Mesenchymal stem cell (in vitro differentiated cells and primary cell): ENCODE data around the gene ZBTB47.

ENCODE experiments used
- DNase-seq: peaks from one replicate; pipeline ENCODE4 v3.0.0-alpha.2; 2013
- H2AFZ ChIP-seq: one replicate; pipeline ENCODE4 v1.6.1; 2013; ENCODE audit warnings: low read depth, mild to moderate bottlenecking, control low read depth, inconsistent platforms, low read length, moderate library complexity
- H2AK5ac ChIP-seq: 2 replicates; pipeline ENCODE4 v1.6.1; 2013; ENCODE audit warnings: low read length, moderate library complexity, mild to moderate bottlenecking, inconsistent platforms; ENCODE audit not compliant: severe bottlenecking
- H2BK120ac ChIP-seq: one replicate; pipeline ENCODE4 v1.6.1; 2013; ENCODE audit warnings: low read depth, mild to moderate bottlenecking, inconsistent platforms, low read length, moderate library complexity
- H2BK12ac ChIP-seq, 2 experiments: one replicate each; pipeline ENCODE4 v1.6.1; 2013; ENCODE audit warnings: inconsistent platforms in 2 of 2, low read length in 2 of 2, mild to moderate bottlenecking in 2 of 2, moderate library complexity in 2 of 2, control low read depth in 1 of 2
- H2BK15ac ChIP-seq: one replicate; pipeline ENCODE4 v1.6.1; 2013; ENCODE audit warnings: mild to moderate bottlenecking, low read depth, inconsistent platforms; ENCODE audit not compliant: poor library complexity, severe bottlenecking
- H2BK5ac ChIP-seq: 2 replicates; pipeline ENCODE4 v1.6.1; 2013; ENCODE audit warnings: low read depth, mild to moderate bottlenecking, low read length, control low read depth, inconsistent platforms; ENCODE audit not compliant: poor library complexity, severe bottlenecking
- H3K14ac ChIP-seq, 2 experiments: one replicate each; pipeline ENCODE4 v1.6.1; 2013; ENCODE audit warnings: inconsistent platforms in 2 of 2, low read length in 2 of 2, control low read depth in 1 of 2, mild to moderate bottlenecking in 1 of 2, moderate library complexity in 1 of 2
- H3K18ac ChIP-seq, 2 experiments: one replicate each; pipeline ENCODE4 v1.6.1; 2013; ENCODE audit warnings: inconsistent platforms in 2 of 2, low read length in 2 of 2, control low read depth in 1 of 2, low read depth in 1 of 2, mild to moderate bottlenecking in 1 of 2
- H3K23ac ChIP-seq, 2 experiments: one replicate each; pipeline ENCODE4 v1.6.1; 2013; ENCODE audit warnings: inconsistent platforms in 2 of 2, low read length in 2 of 2, mild to moderate bottlenecking in 2 of 2, moderate library complexity in 2 of 2, control low read depth in 1 of 2
- H3K27ac ChIP-seq: 2 replicates; pipeline ENCODE4 v1.5.1; 2013; ENCODE audit warnings: mild to moderate bottlenecking, moderate library complexity, low read length, control low read depth, inconsistent platforms; ENCODE audit not compliant: poor library complexity, severe bottlenecking
- H3K27me3 ChIP-seq, 2 experiments: 2 replicates each; pipeline versions ENCODE4 v1.6.1 to v1.7.0; 2013; ENCODE audit warnings: low read length in 2 of 2, mild to moderate bottlenecking in 2 of 2, moderate library complexity in 2 of 2, control low read depth in 1 of 2, inconsistent platforms in 1 of 2; ENCODE audit not compliant: control insufficient read depth in 1 of 2, insufficient read depth in 1 of 2
- H3K36me3 ChIP-seq, 2 experiments: 2 replicates each; pipeline versions ENCODE4 v1.6.1 to v1.7.0; 2013; ENCODE audit warnings: low read length in 2 of 2, control low read depth in 1 of 2, inconsistent platforms in 1 of 2, low read depth in 1 of 2, mild to moderate bottlenecking in 1 of 2; ENCODE audit not compliant: insufficient read depth in 2 of 2, control insufficient read depth in 1 of 2
- H3K4ac ChIP-seq, 2 experiments: one replicate each; pipeline ENCODE4 v1.6.1; 2013; ENCODE audit warnings: inconsistent platforms in 2 of 2, low read length in 2 of 2, mild to moderate bottlenecking in 2 of 2, moderate library complexity in 2 of 2, control low read depth in 1 of 2, low read depth in 1 of 2
- H3K4me1 ChIP-seq: 2 replicates; pipeline ENCODE4 v1.6.1; 2013; ENCODE audit warnings: low read depth, low read length, control low read depth; ENCODE audit not compliant: control insufficient read depth, insufficient read depth
- H3K4me2 ChIP-seq: 2 replicates; pipeline ENCODE4 v1.6.1; 2013; ENCODE audit warnings: low read length, mild to moderate bottlenecking, inconsistent platforms; ENCODE audit not compliant: poor library complexity, severe bottlenecking
- H3K4me3 ChIP-seq, 2 experiments: 2 replicates each; pipeline versions ENCODE4 v1.5.1 to v1.7.0; 2013; ENCODE audit warnings: low read length in 2 of 2, mild to moderate bottlenecking in 2 of 2, control low read depth in 1 of 2, low read depth in 1 of 2; ENCODE audit not compliant: insufficient read depth in 1 of 2
- H3K79me1 ChIP-seq: replicated peaks from 2 replicates; pipeline ENCODE4 v1.6.1; 2013; ENCODE audit warnings: mild to moderate bottlenecking, control low read depth, low read length, inconsistent platforms; ENCODE audit not compliant: poor library complexity, severe bottlenecking
- H3K9ac ChIP-seq: 2 replicates; pipeline ENCODE4 v1.7.0; 2013; ENCODE audit warnings: mild to moderate bottlenecking, low read length, moderate library complexity
- H3K9me3 ChIP-seq: 2 replicates; pipeline ENCODE4 v1.7.0; 2013; ENCODE audit warnings: mild to moderate bottlenecking, low read length; ENCODE audit not compliant: control insufficient read depth
- H4K8ac ChIP-seq: one replicate; pipeline ENCODE4 v1.6.1; 2013; ENCODE audit warnings: inconsistent platforms, mild to moderate bottlenecking, low read length, moderate library complexity
- H4K91ac ChIP-seq: one replicate; pipeline ENCODE4 v1.6.1; 2013; ENCODE audit warnings: mild to moderate bottlenecking, low read length, inconsistent platforms
- WGBS: methylation state at CpG from one replicate; pipeline ENCODE4 v1.1.7; 2013; ENCODE audit warnings: mixed read lengths; 5-methylcytosine and 5-hydroxymethylcytosine counted together

ZBTB47 gene

GRCh38 chr3:42698216-42698910 lies 44.9 kb downstream of the ZBTB47 start:
- Histone ChIP-seq H3K23ac (no peak overlapping the region), H2AK5ac (no peak overlapping the region), H3K4ac (no peak overlapping the region), H3K18ac (no peak overlapping the region), H3K36me3 (no peaks in the 10 kb centered on the region), H3K9me3 (no peaks in the 10 kb centered on the region), H2BK120ac (no peak overlapping the region), H2AFZ (no peak overlapping the region), H3K79me1 (no peaks in the 10 kb centered on the region), H3K27me3 (peaks cover 28 to 73% of the 10 kb centered on the region in 2 experiments), H4K91ac (no peak overlapping the region), H3K4me3 (no peak overlapping the region), H2BK15ac (no peak overlapping the region), H3K4me2 (no peak overlapping the region), H2BK5ac (no peak overlapping the region), H3K14ac (no peak overlapping the region), H3K9ac (no peak overlapping the region), H3K4me1 (peaks cover 5% of the 10 kb centered on the region), H3K27ac (no peak overlapping the region), H2BK12ac (no peak overlapping the region), H4K8ac (no peak overlapping the region)
- no peak for DNase-seq
- 82% methylated on average over 7 of the region's 7 CpGs for WGBS

GRCh38 chr3:42698911-42699230 lies 45.4 kb downstream of the ZBTB47 start:
- Histone ChIP-seq H3K23ac (no peak overlapping the region), H3K9ac (no peak overlapping the region), H2AK5ac (no peak overlapping the region), H2AFZ (no peak overlapping the region), H3K79me1 (no peaks in the 10 kb centered on the region), H4K8ac (no peak overlapping the region), H2BK15ac (no peak overlapping the region), H2BK12ac (no peak overlapping the region), H3K4me1 (peaks cover 5% of the 10 kb centered on the region), H2BK120ac (no peak overlapping the region), H4K91ac (no peak overlapping the region), H3K4ac (no peak overlapping the region), H3K27ac (no peak overlapping the region), H3K36me3 (no peaks in the 10 kb centered on the region), H3K4me3 (no peak overlapping the region), H3K4me2 (no peak overlapping the region), H3K9me3 (no peaks in the 10 kb centered on the region), H3K14ac (no peak overlapping the region), H2BK5ac (no peak overlapping the region), H3K27me3 (peaks cover 24 to 78% of the 10 kb centered on the region in 2 experiments), H3K18ac (no peak overlapping the region)
- no peak for DNase-seq
- 92% methylated on average over 8 of the region's 9 CpGs for WGBS

- Histone ChIP-seq H2BK15ac (no peak overlapping the region), H2AFZ (no peak overlapping the region), H3K27me3 (peaks cover 18 to 77% of the 10 kb centered on the region in 2 experiments), H4K91ac (no peak overlapping the region), H2AK5ac (no peak overlapping the region), H3K14ac (no peak overlapping the region), H3K4me1 (peaks cover 5% of the 10 kb centered on the region), H4K8ac (no peak overlapping the region), H3K4me3 (no peak overlapping the region), H2BK5ac (no peak overlapping the region), H3K18ac (no peak overlapping the region), H3K23ac (no peak overlapping the region), H3K9ac (no peak overlapping the region), H3K79me1 (no peaks in the 10 kb centered on the region), H3K9me3 (no peaks in the 10 kb centered on the region), H2BK120ac (no peak overlapping the region), H3K4ac (no peak overlapping the region), H3K27ac (no peak overlapping the region), H3K4me2 (no peak overlapping the region), H3K36me3 (no peaks in the 10 kb centered on the region), H2BK12ac (no peak overlapping the region)
- WGBS = 86% methylated on average over 10 of the region's 10 CpGs
- DNase-seq = no peak
Measured at GRCh38 chr3:42699511-42699971, 46.0 kb downstream of the ZBTB47 start.

- Histone ChIP-seq H3K79me1 (no peaks in the 10 kb centered on the region), H4K8ac (no peak overlapping the region), H3K4ac (no peak overlapping the region), H3K27me3 (peaks cover 10 to 69% of the 10 kb centered on the region in 2 experiments), H3K4me3 (no peak overlapping the region), H2BK5ac (no peak overlapping the region), H2AFZ (no peak overlapping the region), H3K14ac (no peak overlapping the region), H3K9me3 (no peaks in the 10 kb centered on the region), H2BK12ac (no peak overlapping the region), H3K36me3 (no peaks in the 10 kb centered on the region), H3K4me2 (no peak overlapping the region), H2BK120ac (no peak overlapping the region), H2AK5ac (no peak overlapping the region), H4K91ac (no peak overlapping the region), H2BK15ac (no peak overlapping the region), H3K9ac (no peak overlapping the region), H3K23ac (no peak overlapping the region), H3K4me1 (peaks cover 5% of the 10 kb centered on the region), H3K18ac (no peak overlapping the region), H3K27ac (no peak overlapping the region)
- DNase-seq = no peak
- WGBS = 77% methylated on average over 15 of the region's 15 CpGs
Measured at GRCh38 chr3:42700366-42701288, 47.1 kb downstream of the ZBTB47 start.
